Pulmonary artery endothelial cell (primary cell): ENCODE data around the gene RAPGEF2. TPM values are rescaled to one million over a fixed set of nuclear protein-coding genes. Genes with fewer than 3 reads are reported as not detected.
A peak's percentile ranks its signal among the peaks of the same experiment; 100 is the strongest.
"Not testable (repeated sequence)": the region's sequence is repeated elsewhere in the genome, so short reads cannot be mapped to it uniquely, and the experiment has no call there.

Source experiments
- DNase-seq: peaks from one replicate; pipeline ENCODE4 v3.0.0-alpha.2; 2011; ENCODE audit warnings: low read depth, low spot score
- total RNA-seq: library from RNA; depleted of rRNA; stranded (reverse); fragments of >200 nt; gene quantifications from 2 replicates; pipeline ENCODE4 v1.2.3, GENCODE V29; 2014

RAPGEF2 gene
- total RNA-seq, 1 donor from 2014 or later: 58.2 TPM

GRCh38 chr4:159158083-159158617 is 55.3 kb downstream of the RAPGEF2 start:
- DNase-seq: no peak

DNA sequence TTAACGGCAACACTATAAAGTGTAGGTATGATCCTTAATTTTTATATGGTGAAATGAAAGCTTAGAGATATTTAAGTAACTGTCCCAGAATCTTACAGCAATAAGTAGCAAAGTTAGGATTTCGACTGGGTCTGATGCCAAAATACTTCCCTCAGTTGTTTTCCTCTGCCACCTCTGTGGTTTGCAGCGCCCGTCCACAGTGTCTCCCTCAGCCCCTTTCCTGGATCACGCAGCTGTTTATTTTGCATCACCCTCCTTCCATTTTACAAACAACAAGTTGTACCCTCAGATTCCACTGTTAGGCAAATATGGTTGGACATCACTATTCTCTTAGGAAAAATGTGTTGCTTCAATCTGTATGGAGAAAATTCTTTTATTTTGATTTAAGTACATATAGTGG is 56.1 kb downstream of the RAPGEF2 start:
- no peak for DNase-seq

- DNase-seq: peak; percentile 22
Measured at GRCh38 chr4:159159611-159160010, 56.7 kb downstream of the RAPGEF2 start.

DNA sequence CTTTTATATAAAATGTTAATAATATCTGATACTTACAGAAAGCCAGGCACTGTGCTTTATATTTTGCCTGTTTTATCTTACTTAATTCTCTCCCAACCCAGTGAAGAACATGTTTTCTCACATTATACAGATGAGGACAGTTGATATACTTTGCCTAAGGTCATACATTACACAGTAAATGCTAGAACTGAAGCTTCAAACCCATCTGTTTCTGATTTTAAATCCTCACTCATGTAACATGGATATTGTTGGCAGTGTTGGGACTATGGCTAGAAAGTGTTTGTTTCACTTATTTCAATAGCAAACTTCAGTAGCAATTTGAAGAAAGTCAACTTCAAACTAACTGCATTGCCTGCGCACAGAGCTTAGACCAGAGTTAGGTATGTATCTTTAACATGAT is 57.4 kb downstream of the RAPGEF2 start:
- DNase-seq: no peak

- DNase-seq: not testable (repeated sequence)
Measured at GRCh38 chr4:159161436-159161835, 58.6 kb downstream of the RAPGEF2 start.

DNA sequence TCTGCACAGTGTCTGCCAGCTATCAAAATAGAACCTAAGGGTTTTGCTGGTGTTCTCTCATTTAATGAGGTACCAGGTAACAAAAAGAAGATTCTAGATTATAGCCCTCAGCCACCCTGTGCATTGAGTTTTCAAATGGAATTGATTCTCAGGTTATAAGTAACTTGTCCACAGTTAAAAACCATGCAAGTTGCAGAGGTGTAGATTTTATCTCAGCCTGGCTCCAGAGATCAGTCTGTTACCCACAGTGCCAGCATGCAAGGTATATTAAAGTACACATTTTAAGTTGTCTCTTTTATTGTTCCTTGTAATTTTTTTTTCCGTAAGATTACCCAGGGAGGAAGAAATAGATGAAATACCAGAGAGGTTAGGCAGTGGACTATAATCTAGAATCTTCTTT is 59.7 kb downstream of the RAPGEF2 start:
- no peak for DNase-seq

- DNase-seq: no peak
Measured at GRCh38 chr4:159163521-159163920, 60.6 kb downstream of the RAPGEF2 start.

DNA sequence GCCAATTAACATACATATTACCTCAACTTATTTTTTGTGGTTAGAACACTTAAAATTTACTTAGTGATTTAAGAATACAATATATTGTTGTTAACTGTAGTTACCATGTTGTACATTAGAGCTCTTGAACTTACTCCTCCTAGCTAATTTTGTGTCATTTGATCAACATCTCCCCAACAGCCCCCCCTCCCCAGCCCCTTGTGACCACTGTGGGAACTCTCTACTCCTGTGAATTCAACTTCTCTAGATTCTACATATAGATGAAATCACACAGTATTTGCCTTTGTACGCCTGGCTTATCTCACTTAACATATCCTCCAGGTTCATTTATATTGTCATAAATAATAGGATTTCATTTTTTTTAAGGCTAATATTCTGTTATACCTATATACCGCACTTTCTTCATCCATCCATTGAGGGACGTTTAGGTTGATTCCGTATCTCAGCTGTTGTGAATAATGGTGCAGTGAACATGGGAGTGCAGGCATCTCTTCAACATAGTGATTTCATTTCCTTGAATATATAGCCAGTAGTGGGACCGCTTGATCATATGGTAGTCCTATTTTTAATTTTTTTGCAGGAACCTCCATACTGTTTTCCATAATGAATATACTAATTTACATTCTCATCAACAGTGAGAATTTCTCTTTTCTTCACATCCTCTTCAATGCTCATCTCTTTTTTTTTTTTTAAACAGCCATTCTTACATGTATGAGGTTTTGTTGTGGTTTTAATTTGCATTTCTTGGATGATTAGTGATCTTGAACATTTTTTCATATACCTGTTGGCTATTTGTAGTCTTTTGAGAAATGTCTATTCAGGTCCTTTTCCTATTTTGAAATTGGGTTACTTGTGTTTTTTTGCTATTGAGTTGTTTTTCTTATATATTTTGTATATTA is 66.8 kb downstream of the RAPGEF2 start:
- no peak for DNase-seq

DNA sequence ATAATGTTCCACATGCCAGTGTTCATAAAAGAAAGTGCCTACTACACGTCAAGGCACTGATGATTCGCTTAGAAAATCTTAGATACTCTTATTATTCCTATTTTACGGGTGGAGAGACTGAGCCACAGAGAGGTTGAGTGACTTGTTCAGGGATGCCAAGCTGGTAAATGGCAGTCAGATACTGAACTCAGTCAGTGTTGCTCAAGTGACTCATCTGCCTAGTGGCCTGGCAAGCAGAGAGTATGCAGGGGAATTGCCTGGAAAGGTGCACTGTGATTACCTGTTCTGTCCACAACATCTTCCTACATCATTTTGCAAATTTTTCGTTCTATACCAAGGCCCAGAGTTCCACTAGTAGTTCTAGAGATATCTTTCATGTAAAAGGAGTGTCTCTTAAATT is 68.4 kb downstream of the RAPGEF2 start:
- DNase-seq: no peak

GRCh38 chr4:159173886-159174285 is 71.0 kb downstream of the RAPGEF2 start:
- no peak for DNase-seq

- DNase-seq: no peak
Measured at GRCh38 chr4:159174645-159175084, 71.8 kb downstream of the RAPGEF2 start.

GRCh38 chr4:159175085-159175988 is 72.5 kb downstream of the RAPGEF2 start:
- DNase-seq: peak; percentile 68

DNA sequence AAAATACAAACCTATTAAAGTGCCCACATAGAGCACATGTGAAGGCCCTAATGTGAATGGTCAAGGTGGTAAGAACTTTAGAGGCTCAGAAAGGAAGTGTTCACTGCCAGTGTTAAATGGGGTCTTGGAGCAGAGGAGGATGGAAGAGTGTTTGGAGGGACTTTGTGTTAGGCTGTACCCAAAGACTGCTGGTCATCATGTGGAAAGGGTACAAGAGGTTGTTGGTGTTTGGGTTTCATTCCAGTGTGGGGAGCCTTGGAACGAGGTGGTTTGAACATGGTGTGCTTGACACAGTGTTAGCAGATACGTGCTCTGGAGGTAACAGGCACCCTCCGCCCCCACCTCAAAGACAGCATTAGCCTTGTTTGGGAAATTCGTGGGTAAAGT is 73.1 kb downstream of the RAPGEF2 start:
- no peak for DNase-seq

- no peak for DNase-seq
Measured at GRCh38 chr4:159177265-159178150, 74.6 kb downstream of the RAPGEF2 start.

- no peak for DNase-seq
Measured at GRCh38 chr4:159178151-159178546, 75.3 kb downstream of the RAPGEF2 start.

GRCh38 chr4:159178979-159179969 is 76.4 kb downstream of the RAPGEF2 start:
- DNase-seq: no peak

DNA sequence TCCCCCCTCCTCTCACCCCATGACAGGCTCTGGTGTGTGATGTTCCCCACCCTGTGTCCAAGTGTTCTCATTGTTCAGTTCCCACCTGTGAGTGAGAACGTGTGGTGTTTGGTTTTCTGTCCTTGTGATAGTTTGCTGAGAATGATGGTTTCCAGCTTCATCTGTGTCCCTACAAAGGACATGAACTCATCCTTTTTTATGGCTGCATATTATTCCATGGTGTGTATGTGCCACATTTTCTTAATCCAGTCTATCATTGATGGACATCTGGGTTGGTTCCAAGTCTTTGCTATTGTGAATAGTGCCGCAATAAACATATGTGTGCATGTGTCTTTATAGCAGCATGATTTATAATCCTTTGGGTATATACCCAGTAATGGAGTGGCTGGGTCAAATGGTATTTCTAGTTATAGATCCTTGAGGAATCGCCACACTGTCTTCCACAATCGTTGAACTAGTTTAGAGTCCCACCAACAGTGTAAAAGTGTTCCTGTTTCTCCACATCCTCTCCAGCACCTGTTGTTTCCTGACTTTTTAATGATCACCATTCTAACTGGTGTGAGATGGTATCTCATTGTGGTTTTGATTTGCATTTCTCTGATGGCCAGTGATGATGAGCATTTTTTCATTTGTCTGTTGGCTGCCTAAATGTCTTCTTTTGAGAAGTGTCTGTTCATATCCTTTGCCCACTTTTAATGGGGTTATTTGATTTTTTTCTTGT is 81.2 kb downstream of the RAPGEF2 start:
- DNase-seq: not testable (repeated sequence)

- DNase-seq: no peak
Measured at GRCh38 chr4:159185591-159186023, 82.7 kb downstream of the RAPGEF2 start.

GRCh38 chr4:159188646-159189045 is 85.8 kb downstream of the RAPGEF2 start:
- no peak for DNase-seq
